RWPE2 (cell line): ENCODE results near the gene AURKAIP1.

Experiments
- ATAC-seq: fragments of 200-7000 bp; cut with Tn5 transposase; 3 replicates; pipeline ENCODE4 v1.9.1; 2021; ENCODE audit warnings: low read depth
- DNase-seq: peaks from one replicate; pipeline ENCODE4 v3.0.0-alpha.2; 2020; ENCODE audit warnings: low spot score
- H3K27ac ChIP-seq: fragments of 450-650 bp; 2 replicates; pipeline ENCODE4 v1.5.1; 2017; ENCODE audit warnings: mild to moderate bottlenecking; ENCODE audit not compliant: poor library complexity, severe bottlenecking
- H3K27me3 ChIP-seq: fragments of 250-450 bp; sonication (Bioruptor Pico); 2 replicates; pipeline ENCODE4 v1.5.1; 2021; ENCODE audit warnings: mild to moderate bottlenecking, moderate library complexity; ENCODE audit not compliant: insufficient read depth, poor library complexity, severe bottlenecking
- H3K36me3 ChIP-seq: fragments of 250-450 bp; sonication (Bioruptor Pico); 2 replicates; pipeline ENCODE4 v1.5.1; 2020; ENCODE audit warnings: low read depth, mild to moderate bottlenecking, moderate library complexity
- H3K4me1 ChIP-seq: fragments of 250-450 bp; sonication (Bioruptor Pico); 2 replicates; pipeline ENCODE4 v1.5.1; 2021; ENCODE audit warnings: mild to moderate bottlenecking, moderate library complexity; ENCODE audit not compliant: insufficient read depth, poor library complexity, severe bottlenecking
- H3K4me3 ChIP-seq: fragments of 250-450 bp; sonication (Bioruptor Pico); 2 replicates; pipeline ENCODE4 v1.5.1; 2021; ENCODE audit warnings: mild to moderate bottlenecking, moderate library complexity; ENCODE audit not compliant: severe bottlenecking
- H3K9me3 ChIP-seq: fragments of 250-450 bp; sonication (Bioruptor Pico); 2 replicates; pipeline ENCODE4 v1.5.1; 2021; ENCODE audit warnings: mild to moderate bottlenecking, moderate library complexity; ENCODE audit not compliant: severe bottlenecking
- TF ChIP-seq, protein P1 (sequence below): fragments of 450-650 bp; IDR thresholded peaks from one replicate; pipeline ENCODE4 v1.5.1; 2017; ENCODE audit warnings: mild to moderate bottlenecking, moderate library complexity; ENCODE audit not compliant: poor library complexity, severe bottlenecking

AURKAIP1 gene

DNA sequence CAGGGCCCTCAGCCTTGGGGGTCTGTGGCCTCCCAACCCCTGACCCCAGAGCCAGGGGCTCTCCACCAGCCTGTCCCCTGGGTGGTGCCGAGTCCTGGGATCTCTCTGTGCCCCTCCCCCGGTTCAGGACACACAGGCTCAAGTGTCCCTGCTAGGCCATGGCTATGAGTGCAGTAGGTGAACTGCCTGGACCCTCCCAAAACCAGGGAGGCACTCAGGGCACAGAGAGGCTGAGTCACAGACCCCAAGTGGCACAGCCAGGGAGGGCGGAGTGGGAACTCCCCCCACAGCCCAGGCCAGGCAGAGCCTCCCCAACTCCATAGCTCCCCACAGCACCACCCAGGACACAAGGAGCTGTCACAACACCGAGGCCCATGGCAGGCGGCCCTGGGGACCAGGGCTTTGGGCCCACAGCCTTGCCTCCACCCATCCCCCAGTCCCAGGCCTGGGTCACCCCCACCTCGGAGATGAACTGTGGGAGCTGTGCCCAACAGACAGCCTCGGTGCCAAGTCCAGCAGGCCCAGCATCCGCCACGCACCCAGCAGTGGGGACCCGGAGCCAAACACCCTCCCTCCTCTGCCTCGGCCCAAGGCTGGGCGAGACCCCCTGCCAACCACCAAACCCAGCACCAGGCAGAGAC is 29.0 kb downstream of the AURKAIP1 start:
- DNase-seq (no peak), ATAC-seq (no peak)
- TF ChIP-seq, protein P1, sequence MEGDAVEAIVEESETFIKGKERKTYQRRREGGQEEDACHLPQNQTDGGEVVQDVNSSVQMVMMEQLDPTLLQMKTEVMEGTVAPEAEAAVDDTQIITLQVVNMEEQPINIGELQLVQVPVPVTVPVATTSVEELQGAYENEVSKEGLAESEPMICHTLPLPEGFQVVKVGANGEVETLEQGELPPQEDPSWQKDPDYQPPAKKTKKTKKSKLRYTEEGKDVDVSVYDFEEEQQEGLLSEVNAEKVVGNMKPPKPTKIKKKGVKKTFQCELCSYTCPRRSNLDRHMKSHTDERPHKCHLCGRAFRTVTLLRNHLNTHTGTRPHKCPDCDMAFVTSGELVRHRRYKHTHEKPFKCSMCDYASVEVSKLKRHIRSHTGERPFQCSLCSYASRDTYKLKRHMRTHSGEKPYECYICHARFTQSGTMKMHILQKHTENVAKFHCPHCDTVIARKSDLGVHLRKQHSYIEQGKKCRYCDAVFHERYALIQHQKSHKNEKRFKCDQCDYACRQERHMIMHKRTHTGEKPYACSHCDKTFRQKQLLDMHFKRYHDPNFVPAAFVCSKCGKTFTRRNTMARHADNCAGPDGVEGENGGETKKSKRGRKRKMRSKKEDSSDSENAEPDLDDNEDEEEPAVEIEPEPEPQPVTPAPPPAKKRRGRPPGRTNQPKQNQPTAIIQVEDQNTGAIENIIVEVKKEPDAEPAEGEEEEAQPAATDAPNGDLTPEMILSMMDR = no peak
- H3K36me3 ChIP-seq = peaks cover 8% of the 10 kb centered on the region
- no peaks in the 10 kb centered on the region for H3K9me3 ChIP-seq
- peak overlapping the region; percentile 98 for H3K27ac ChIP-seq
- no peak overlapping the region for H3K4me3 ChIP-seq
- no peaks in the 10 kb centered on the region for H3K27me3 ChIP-seq
- peaks cover 26% of the 10 kb centered on the region for H3K4me1 ChIP-seq

DNA sequence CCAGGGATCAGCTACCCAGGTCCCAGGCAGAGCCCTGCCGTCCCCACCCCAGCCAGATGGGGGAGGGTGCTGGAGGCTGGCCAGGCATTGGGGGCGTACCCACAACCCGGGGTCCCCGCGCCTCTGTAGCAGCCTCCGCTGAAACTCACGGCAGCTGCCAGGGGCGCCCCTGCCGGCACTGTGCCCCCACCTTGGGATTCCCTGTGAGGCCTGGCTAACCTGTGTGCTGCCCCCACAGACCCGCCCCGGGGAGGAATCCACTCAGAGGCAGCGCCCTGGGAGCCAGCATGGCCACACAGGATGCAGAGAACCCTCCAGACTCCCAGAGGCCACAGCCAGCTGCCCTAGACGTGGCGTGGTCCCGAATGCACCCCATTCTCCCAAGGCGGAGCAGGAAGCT is 29.6 kb downstream of the AURKAIP1 start:
- peaks cover 14% of the 10 kb centered on the region for H3K36me3 ChIP-seq
- DNase-seq (peak; percentile 82), ATAC-seq (peak; percentile 42)
- H3K27ac ChIP-seq = peak overlapping the region; percentile 98
- H3K9me3 ChIP-seq = no peaks in the 10 kb centered on the region
- TF ChIP-seq, protein P1 = no peak
- H3K4me1 ChIP-seq = peaks cover 26% of the 10 kb centered on the region
- peak overlapping the region; percentile 0 for H3K4me3 ChIP-seq
- no peaks in the 10 kb centered on the region for H3K27me3 ChIP-seq

DNA sequence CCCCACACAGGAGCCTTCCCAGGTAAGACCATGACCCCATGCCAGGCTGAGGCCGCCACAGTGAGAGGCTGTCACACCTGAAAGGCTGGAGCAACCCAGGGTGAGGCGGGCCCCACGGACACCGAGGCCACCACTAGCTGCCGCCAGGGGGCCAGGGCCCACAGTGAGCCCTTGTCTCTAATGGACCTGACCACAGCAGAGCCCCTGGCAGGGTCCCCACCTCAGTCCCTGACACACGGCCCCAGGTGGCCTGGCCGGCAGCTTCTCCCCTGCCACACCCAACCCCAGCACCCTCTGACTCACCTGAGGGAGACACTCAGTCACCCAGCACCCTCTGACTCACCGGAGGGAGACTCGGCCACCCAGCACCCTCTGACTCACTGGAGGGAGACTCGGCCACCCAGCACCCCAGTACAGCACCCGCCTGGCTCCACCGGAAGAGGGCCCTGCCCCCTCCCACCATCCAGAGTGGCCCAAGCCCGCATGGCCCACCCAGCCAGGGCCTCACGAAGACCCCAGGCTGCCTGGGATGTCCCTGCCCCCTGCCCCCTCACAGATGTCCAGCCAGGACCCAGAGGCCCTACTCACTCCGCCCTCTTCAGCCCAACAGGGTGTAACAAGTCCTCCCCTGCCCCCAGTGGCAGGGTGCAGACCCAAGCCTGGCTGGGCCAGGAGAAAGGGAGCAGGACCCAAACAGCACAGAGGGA is 30.2 kb downstream of the AURKAIP1 start:
- ATAC-seq (peak; percentile 75), DNase-seq (peak; percentile 97)
- Histone ChIP-seq H3K9me3 (no peaks in the 10 kb centered on the region), H3K4me1 (peaks cover 26% of the 10 kb centered on the region), H3K27ac (peak overlapping the region; percentile 98), H3K36me3 (peaks cover 19% of the 10 kb centered on the region), H3K27me3 (no peaks in the 10 kb centered on the region), H3K4me3 (peak overlapping the region; percentile 0)
- TF ChIP-seq, protein P1 = peak; percentile 43

DNA sequence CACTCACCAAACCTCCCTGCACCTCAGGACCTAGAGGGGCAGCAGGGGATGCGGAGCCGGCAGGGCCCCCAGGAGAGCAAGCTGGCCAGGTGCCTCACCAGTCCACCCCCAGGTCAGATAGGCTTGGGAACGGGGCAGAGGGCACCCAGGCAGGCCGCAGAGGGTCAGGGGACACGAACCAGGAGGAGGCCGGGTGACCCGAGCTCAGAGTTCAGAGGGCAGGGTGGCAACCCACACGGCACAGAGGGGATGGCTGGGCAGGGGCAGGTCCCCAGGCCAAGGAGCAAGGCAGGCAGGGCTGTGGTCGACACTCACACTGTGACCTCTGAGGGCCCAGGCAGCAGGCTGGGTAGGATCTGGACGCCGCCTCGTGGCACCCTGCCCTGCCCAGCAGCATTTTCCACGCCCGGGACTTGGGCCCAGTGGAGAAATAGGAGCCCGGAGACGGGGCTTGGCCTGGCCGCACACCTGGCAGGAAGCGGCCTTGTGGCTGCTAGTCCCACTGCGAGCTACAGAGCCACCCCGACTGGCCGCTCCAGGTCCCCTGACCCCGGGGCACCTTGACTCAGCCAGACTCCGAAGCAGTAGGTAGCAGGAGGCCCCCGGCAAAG is 31.1 kb downstream of the AURKAIP1 start:
- TF ChIP-seq, protein P1 = no peak
- Histone ChIP-seq H3K4me1 (peaks cover 26% of the 10 kb centered on the region), H3K9me3 (no peaks in the 10 kb centered on the region), H3K27me3 (no peaks in the 10 kb centered on the region), H3K36me3 (peaks cover 22% of the 10 kb centered on the region), H3K4me3 (no peak overlapping the region), H3K27ac (peak overlapping the region; percentile 98)
- DNase-seq (no peak), ATAC-seq (0 out of 3 replicates have a peak, but pooled peaks have one; percentile 0)
